ACC112 (cell line): ENCODE results near the gene SLX9.

Experiments
- H2AFZ ChIP-seq: fragments of 200-600 bp; sonication (generic); one replicate; pipeline ENCODE4 v1.6.0; 2017; ENCODE audit warnings: antibody characterized with exemption, low read length; ENCODE audit not compliant: unreplicated experiment
- H3K27ac ChIP-seq: fragments of 200-600 bp; sonication (generic); 2 replicates; pipeline ENCODE4 v1.5.1; 2014; ENCODE audit warnings: low read depth, mild to moderate bottlenecking, antibody characterized with exemption, low read length, moderate library complexity
- H3K27me3 ChIP-seq: fragments of 200-600 bp; sonication (generic); 2 replicates; pipeline ENCODE4 v1.6.1; 2014; ENCODE audit warnings: mild to moderate bottlenecking, antibody characterized with exemption, low read length, moderate library complexity, mixed read lengths; ENCODE audit not compliant: insufficient read depth
- H3K36me3 ChIP-seq: fragments of 200-600 bp; sonication (generic); 2 replicates; pipeline ENCODE4 v1.6.1; 2016; ENCODE audit warnings: mild to moderate bottlenecking, antibody characterized with exemption, low read length, moderate library complexity, mixed read lengths; ENCODE audit not compliant: insufficient read depth
- H3K4me1 ChIP-seq: fragments of 200-600 bp; sonication (generic); one replicate; pipeline ENCODE4 v1.6.1; 2016; ENCODE audit warnings: low read length, mixed read lengths; ENCODE audit not compliant: insufficient read depth, unreplicated experiment, control insufficient read depth
- H3K4me3 ChIP-seq: fragments of 200-600 bp; sonication (generic); 2 replicates; pipeline ENCODE4 v1.5.1; 2014; ENCODE audit warnings: mild to moderate bottlenecking, low read depth, low read length
- H3K79me2 ChIP-seq: fragments of 200-600 bp; sonication (generic); one replicate; pipeline ENCODE4 v1.6.0; 2016; ENCODE audit warnings: low read length; ENCODE audit not compliant: control insufficient read depth, unreplicated experiment, insufficient read depth

SLX9 gene

DNA sequence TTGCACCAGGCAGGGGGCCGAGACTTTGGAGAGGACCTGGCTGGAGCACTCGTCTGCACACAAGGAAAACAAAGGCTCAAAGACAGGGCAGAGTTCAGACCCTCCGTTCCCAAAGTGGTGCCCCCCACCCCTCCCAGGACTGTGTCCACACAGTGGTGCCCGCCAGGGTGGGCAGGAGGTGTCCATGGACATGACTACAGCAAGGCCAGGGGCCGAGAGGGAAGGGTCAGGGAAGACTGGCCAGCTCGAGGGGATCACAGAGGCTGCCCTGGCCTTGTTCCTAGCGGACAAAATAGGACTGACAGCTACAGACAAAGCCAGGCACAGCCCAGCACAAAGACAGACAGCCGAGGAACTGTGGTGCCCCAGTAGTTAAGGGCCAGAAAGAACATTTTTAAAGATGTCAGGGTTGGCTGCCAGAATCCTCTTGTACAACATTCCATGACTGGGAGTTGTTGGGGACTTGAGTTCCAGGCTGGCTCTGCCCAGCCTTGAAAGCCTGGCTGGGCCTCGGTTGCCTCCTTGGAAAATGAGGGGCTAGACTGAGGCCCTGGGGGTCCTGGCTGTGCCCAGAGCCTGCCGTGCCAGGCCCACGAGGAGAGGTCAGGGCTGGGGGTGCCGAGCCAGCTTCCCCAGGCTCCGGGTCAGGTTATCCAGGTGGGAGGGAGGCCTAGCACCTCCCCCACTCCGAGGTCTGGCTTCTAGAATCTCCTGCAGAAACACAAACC lies 63.7 kb downstream of the SLX9 start:
- no peaks in the 10 kb centered on the region for H3K79me2 ChIP-seq
- H3K27me3 ChIP-seq: no peaks in the 10 kb centered on the region
- peaks cover 10% of the 10 kb centered on the region for H3K4me1 ChIP-seq
- H3K27ac ChIP-seq: no peak overlapping the region
- H3K36me3 ChIP-seq: no peaks in the 10 kb centered on the region
- no peak overlapping the region for H3K4me3 ChIP-seq
- H2AFZ ChIP-seq: no peak overlapping the region

DNA sequence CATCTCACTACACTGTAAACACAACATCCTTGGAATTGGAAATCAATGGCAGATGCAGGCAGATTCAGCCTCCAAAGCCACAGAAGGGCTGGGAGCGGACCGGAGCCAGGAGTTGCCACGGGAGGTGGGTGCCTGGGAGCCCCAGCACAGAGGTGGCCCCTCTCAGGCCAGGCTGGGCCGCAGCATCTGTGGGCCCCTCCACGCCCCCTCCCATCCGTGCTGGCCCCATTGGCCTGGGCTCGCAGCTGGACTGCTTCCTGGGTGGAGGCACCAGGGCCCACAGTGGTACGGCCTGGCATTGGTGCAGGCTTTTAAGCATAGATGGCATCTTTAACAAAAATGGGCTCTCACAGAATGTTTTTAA lies 64.2 kb downstream of the SLX9 start:
- Histone ChIP-seq H2AFZ (no peak overlapping the region), H3K27ac (no peak overlapping the region), H3K79me2 (no peaks in the 10 kb centered on the region), H3K4me3 (no peak overlapping the region), H3K36me3 (no peaks in the 10 kb centered on the region), H3K4me1 (peaks cover 10% of the 10 kb centered on the region), H3K27me3 (no peaks in the 10 kb centered on the region)

DNA sequence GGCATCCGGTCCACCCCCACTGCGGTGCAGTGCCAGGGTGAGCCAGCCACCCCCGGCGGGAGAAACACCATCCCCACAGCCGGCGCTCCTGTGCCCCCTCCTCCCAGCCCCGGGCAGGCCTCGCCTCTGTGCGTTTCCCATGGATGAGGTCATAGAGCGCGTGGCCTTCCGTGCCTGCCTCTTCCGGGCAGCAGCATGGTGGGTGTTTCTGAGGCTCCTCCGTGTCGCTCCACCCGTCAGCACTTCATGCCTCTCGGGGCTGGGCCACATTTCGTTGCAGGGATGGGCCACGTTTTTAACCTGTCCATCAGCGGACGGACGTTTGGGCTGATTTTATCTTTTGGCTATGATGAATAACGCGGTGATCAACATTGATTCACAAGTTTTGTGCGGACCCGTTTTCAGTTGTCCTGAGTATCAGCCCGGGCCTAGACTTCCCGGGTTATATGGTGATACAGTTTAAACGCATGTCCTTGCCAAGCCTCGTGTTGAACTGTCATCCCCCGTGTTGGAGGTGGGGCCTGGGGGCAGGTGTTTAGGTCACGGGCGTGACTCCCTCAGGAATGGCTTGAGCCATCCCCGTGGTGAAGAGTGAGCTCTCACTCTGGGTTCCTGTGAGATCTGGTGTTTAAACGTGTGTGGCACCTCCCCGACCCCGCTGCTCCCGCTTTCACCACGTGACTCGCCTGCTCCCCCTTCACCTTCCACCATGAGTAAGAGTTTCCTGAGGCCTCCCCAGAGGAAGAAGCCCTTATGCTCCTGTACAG lies 64.8 kb downstream of the SLX9 start:
- no peak overlapping the region for H2AFZ ChIP-seq
- H3K4me3 ChIP-seq: no peak overlapping the region
- H3K27me3 ChIP-seq: no peaks in the 10 kb centered on the region
- no peaks in the 10 kb centered on the region for H3K79me2 ChIP-seq
- H3K4me1 ChIP-seq: peaks cover 10% of the 10 kb centered on the region
- no peaks in the 10 kb centered on the region for H3K36me3 ChIP-seq
- no peak overlapping the region for H3K27ac ChIP-seq

DNA sequence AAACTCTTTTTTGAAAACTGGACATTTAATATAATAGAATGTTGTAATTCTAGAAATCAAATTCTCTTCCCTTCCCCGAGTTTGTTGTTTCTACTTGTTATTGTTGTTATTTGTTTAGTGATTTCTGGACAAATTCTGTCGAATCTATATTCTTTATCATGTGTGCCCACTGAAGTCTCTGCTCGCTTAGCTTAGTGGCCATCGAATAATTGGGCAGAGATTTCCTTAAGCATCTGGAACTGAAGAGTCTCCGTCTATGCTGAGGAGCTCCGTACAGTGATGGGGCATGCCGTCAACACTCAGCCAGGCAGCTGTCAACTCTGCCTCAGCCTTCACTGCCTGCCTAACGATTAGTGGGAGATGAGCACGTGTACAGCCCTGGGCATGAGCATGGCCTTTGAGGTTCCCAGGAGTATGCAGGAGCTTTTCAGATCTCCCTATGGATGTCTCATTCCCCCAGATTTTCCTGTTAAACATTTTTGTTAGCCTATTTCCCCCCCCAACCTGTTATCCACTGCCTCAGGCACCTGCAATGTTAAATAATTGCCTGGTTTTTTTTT lies 66.8 kb downstream of the SLX9 start:
- Histone ChIP-seq H3K4me3 (no peak overlapping the region), H3K79me2 (no peaks in the 10 kb centered on the region), H3K27me3 (no peaks in the 10 kb centered on the region), H3K4me1 (peaks cover under 1% of the 10 kb centered on the region), H2AFZ (no peak overlapping the region), H3K36me3 (no peaks in the 10 kb centered on the region), H3K27ac (no peak overlapping the region)

DNA sequence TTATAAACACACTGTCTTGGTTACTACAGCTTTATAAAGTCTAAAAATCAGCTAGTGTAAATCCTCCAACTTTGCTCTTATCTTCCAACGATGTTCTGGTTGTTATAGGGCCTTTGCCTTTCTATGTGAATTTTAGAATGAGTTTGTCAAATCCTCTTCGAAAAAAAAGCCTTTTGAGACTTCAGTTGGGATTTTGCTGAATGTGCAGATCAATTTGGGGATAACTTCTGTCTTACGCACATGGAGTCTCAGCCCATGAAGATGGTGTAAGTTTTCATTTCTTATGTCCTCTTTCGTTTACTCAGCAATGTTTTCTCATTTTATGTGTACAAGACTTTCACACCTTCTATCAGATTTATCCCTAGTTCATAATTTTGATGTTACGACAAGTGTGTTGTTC lies 69.8 kb downstream of the SLX9 start:
- H2AFZ ChIP-seq: no peak overlapping the region
- H3K27ac ChIP-seq: no peak overlapping the region
- peaks cover 26% of the 10 kb centered on the region for H3K4me1 ChIP-seq
- H3K36me3 ChIP-seq: no peaks in the 10 kb centered on the region
- no peaks in the 10 kb centered on the region for H3K27me3 ChIP-seq
- H3K79me2 ChIP-seq: no peaks in the 10 kb centered on the region
- H3K4me3 ChIP-seq: no peak overlapping the region

DNA sequence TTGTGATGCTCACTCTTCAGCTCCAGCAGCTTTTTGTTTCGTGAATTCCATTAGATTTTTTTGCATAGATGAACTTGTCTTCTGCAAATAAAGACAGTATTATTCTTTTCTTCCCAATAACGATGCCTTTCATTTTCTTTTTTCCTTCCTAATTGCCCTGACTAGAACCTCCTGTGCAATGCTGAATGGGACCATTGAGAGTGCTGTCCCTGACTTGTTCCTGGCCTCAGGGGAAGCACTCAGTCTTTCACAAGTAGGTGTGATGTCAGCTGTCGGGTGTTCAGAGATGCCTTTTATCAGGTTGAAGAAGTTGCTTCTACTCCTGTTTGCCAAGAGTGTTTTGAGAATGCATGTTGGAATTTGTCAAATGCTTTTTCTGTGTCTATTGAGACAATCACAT lies 70.3 kb downstream of the SLX9 start:
- Histone ChIP-seq H3K27me3 (no peaks in the 10 kb centered on the region), H3K79me2 (no peaks in the 10 kb centered on the region), H3K27ac (no peak overlapping the region), H3K4me3 (no peak overlapping the region), H2AFZ (no peak overlapping the region), H3K4me1 (peaks cover 27% of the 10 kb centered on the region), H3K36me3 (no peaks in the 10 kb centered on the region)

DNA sequence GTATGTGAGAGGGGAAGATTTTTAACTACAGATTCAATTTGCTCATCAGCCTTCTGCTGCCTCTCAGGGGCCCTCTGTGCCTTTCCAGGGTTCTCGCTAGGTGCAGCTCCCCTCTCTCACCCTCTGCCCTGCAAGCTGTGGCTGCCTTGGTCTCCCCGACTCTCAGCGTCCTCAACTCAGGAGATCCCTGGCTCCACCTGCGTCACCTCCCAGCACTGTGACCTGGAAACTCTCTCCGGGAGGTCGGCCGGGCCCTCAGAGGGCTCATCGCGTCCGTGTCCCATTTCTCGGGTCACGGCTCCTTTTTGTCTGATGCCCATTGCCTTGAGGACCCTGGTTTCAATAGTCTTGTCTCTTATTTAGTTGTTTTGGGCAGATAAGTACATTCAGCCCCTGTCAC lies 71.0 kb downstream of the SLX9 start:
- Histone ChIP-seq H3K4me3 (no peak overlapping the region), H3K79me2 (no peaks in the 10 kb centered on the region), H2AFZ (no peak overlapping the region), H3K27me3 (no peaks in the 10 kb centered on the region), H3K4me1 (peaks cover 27% of the 10 kb centered on the region), H3K27ac (no peak overlapping the region), H3K36me3 (no peaks in the 10 kb centered on the region)

DNA sequence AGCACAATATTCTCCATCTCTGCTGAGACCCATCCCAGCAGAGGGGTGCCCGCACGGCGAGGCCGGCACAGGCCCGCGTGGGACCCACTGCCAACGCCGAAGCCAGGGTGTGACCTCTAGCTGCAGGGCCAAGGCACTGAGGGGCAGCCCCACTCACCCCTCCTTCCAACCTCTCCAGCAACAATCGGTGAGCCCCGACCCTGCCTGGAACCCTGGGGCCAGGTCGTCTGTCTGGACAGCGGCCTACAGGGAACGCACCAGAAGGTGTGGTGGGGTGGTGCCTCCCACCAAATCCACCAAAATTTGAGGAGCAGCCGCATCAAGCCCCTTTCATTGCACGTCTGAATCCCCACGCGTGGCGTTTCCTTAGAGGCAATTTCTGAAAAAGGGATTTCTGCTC lies 71.6 kb downstream of the SLX9 start:
- Histone ChIP-seq H3K36me3 (no peaks in the 10 kb centered on the region), H3K79me2 (no peaks in the 10 kb centered on the region), H3K4me1 (peaks cover 27% of the 10 kb centered on the region), H3K27ac (no peak overlapping the region), H3K4me3 (no peak overlapping the region), H2AFZ (no peak overlapping the region), H3K27me3 (no peaks in the 10 kb centered on the region)

DNA sequence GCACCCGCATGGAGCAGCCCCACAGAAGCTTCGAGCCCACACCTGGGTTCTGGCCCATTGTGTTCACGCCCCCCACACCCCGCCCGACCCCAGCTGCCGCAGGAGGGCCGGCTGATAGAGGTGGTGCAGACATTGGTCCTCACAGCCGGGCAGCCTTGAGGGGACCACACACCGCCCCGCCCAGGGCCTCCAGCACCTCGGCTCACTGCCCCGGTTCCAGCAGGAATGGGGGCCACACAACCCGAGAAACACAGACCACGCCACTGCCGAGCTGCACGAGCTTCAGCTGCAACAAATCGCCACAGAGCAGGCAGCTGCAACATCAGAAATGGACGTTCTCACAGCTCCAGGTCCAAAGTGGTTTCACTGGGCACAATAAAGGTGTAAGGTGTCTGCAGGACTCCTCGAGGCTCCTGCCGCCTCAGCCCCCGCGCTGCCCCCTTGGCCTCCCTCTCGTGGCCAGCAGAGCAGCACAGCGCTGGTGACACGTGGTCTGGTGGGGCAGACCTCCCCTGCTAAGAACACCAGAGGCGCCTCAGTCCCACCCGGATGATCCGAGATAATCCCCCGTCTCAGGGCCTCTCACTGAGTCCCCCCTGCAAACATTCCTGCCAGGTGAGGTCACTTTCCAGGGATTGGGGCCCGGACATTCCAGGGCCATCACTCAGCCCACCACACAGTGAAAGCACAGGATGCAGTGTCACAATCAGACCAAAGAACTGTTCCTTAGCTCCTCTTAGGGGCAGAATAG lies 72.3 kb downstream of the SLX9 start:
- Histone ChIP-seq H3K79me2 (no peaks in the 10 kb centered on the region), H3K4me1 (peaks cover 27% of the 10 kb centered on the region), H3K4me3 (peak overlapping the region; percentile 48), H3K27me3 (no peaks in the 10 kb centered on the region), H3K36me3 (no peaks in the 10 kb centered on the region), H2AFZ (no peak overlapping the region), H3K27ac (peak overlapping the region; percentile 58)

DNA sequence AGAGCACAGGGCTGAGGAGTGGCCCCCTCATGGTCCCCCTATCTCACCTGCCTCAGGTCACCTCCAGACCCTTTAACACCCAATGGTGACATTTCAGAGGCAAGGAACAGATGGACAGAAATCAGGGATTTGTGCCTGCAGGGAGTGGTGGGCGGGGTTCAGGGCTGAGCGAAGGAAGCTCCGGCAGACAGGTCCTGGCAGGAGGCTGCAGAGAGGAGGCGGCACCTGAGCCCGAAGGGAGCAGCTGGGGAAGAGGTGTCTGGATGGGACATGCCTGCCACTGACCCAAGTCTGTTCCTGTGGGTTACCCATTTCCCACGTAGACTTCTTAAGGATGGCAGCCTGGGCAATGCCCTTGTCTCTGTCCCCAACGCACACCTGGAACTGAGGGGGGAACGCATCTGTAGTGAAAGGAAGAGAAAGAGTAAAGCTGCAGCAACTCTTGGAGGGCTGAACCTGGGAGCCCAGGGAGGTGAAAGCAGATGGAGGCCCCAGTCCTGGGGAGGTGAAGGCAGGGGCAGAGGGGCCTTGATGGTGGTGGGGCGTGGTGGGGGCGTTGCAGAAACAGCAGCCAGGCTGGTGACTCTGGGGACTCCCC lies 72.9 kb downstream of the SLX9 start:
- Histone ChIP-seq H3K27me3 (no peaks in the 10 kb centered on the region), H3K79me2 (no peaks in the 10 kb centered on the region), H3K27ac (peak overlapping the region; percentile 58), H3K36me3 (no peaks in the 10 kb centered on the region), H2AFZ (no peak overlapping the region), H3K4me3 (peak overlapping the region; percentile 48), H3K4me1 (peaks cover 27% of the 10 kb centered on the region)
